ENCODE results near the gene OR2D3. TPM values are rescaled to one million over a fixed set of nuclear protein-coding genes. Genes with fewer than 3 reads are reported as not detected.

The OR2D3 gene
- total RNA-seq, 1 donor from 2014 or later: not detected

DNA sequence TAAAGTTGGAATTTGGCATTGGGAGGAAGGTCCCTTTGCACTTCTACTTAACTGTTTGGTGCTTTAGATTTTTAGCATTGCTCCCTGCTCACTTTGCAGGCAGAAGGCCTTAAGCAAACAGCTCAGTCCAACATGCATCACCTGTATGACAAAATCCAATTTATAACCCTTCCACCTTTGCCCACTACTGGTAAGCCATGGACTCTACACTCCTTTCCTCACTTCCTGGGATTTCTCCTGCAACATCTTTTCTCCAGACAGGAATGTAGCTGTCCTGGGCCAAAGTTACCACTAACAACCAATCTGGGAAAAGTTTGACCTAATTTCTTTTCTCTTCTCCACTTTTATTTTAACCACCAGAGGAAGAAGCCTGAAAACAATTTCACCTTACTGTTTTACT lies 26.7 kb upstream of the OR2D3 start:
- Histone ChIP-seq H2AFZ (replicated peaks) (no peak overlapping the region), H3K27me3 (no peaks in the 10 kb centered on the region), H3K4me3 (no peak overlapping the region), H3K4me2 (no peak overlapping the region), H3K4me1 (no peaks in the 10 kb centered on the region), H3F3A (ENCODE audit: low read depth) (no peaks in the 10 kb centered on the region), H3K9ac (no peak overlapping the region), H3K9me3 (ENCODE audit: low read depth) (no peaks in the 10 kb centered on the region), H3K79me2 (ENCODE audit: low read depth) (no peaks in the 10 kb centered on the region), H3K36me3 (no peaks in the 10 kb centered on the region), H3K27ac (no peak overlapping the region), H4K20me1 (ENCODE audit: low read depth) (no peaks in the 10 kb centered on the region)
- no peak for TF ChIP-seq EZH2 (IDR thresholded peaks at IDR 0.05)
- TF ChIP-seq, protein P1, sequence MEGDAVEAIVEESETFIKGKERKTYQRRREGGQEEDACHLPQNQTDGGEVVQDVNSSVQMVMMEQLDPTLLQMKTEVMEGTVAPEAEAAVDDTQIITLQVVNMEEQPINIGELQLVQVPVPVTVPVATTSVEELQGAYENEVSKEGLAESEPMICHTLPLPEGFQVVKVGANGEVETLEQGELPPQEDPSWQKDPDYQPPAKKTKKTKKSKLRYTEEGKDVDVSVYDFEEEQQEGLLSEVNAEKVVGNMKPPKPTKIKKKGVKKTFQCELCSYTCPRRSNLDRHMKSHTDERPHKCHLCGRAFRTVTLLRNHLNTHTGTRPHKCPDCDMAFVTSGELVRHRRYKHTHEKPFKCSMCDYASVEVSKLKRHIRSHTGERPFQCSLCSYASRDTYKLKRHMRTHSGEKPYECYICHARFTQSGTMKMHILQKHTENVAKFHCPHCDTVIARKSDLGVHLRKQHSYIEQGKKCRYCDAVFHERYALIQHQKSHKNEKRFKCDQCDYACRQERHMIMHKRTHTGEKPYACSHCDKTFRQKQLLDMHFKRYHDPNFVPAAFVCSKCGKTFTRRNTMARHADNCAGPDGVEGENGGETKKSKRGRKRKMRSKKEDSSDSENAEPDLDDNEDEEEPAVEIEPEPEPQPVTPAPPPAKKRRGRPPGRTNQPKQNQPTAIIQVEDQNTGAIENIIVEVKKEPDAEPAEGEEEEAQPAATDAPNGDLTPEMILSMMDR (IDR thresholded peaks at IDR 0.05): peak; percentile 7
- Mint-ChIP-seq H3K27ac (no peak overlapping the region), H3K4me3 (no peak overlapping the region), H3K9me3 (no peaks in the 10 kb centered on the region), H3K4me1 (no peaks in the 10 kb centered on the region), H3K36me3 (no peaks in the 10 kb centered on the region), H3K27me3 (ENCODE audit: insufficient read depth, low read depth) (no peaks in the 10 kb centered on the region)
- no peak for DNase-seq (ENCODE audit: low spot score)

DNA sequence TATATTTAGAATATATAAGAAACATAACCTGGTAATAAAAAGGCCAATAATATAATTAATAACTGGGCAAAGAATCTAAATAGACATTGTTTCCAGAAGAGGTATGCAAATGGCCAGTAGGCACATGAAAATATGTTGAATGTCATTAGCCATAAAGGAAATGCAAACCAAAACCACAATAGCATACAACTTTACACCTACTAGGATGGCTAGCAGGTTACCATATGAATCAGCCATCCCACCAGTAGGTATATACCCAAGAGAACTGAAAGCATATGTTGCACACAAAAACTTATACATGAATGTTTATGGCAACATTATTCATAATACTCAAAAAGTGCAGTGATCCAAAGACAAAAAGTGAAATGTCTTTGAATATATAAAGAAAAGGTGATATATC lies 25.8 kb upstream of the OR2D3 start:
- Mint-ChIP-seq H3K4me1 (no peaks in the 10 kb centered on the region), H3K9me3 (no peaks in the 10 kb centered on the region)

DNA sequence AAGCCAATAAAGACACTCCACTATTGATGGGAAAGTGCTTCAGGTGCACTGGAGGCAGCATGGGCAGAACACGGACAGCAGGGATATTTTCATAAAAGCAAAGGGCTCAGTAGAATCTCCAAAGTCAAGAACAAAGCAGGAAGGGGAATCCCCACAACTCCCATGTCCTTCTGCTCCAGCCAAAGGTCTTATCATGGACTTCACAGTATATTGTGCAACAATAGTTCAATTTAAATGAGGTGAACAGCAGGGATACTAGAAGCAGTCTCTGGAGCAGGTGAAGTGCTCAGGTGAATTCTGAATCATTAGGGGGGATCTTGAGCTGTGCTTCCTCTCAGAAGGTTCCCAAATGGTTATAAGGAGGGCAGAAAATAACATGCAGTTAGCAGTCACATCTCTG lies 21.9 kb upstream of the OR2D3 start:
- Histone ChIP-seq H3K4me3 (no peak overlapping the region), H3K79me2 (ENCODE audit: low read depth) (no peaks in the 10 kb centered on the region), H4K20me1 (ENCODE audit: low read depth) (no peaks in the 10 kb centered on the region), H3K27me3 (no peaks in the 10 kb centered on the region), H3K27ac (no peak overlapping the region), H3K9ac (no peak overlapping the region), H3K9me3 (ENCODE audit: low read depth) (peaks cover 3% of the 10 kb centered on the region), H3K36me3 (no peaks in the 10 kb centered on the region), H3K4me1 (no peaks in the 10 kb centered on the region), H3K4me2 (no peak overlapping the region), H3F3A (ENCODE audit: low read depth) (no peaks in the 10 kb centered on the region), H2AFZ (replicated peaks) (no peak overlapping the region)
- Mint-ChIP-seq H3K27me3 (ENCODE audit: insufficient read depth, low read depth) (no peaks in the 10 kb centered on the region), H3K4me1 (no peaks in the 10 kb centered on the region), H3K4me3 (no peak overlapping the region), H3K36me3 (no peaks in the 10 kb centered on the region), H3K27ac (no peak overlapping the region), H3K9me3 (no peaks in the 10 kb centered on the region)
- no peak for DNase-seq (ENCODE audit: low spot score)
- TF ChIP-seq, protein P1 (IDR thresholded peaks at IDR 0.05): no peak
- no peak for TF ChIP-seq EZH2phosphoT487 (IDR thresholded peaks at IDR 0.05)
- no peak for TF ChIP-seq EZH2 (IDR thresholded peaks at IDR 0.05)

More for the DNA sequence above, 25.8 kb upstream of the OR2D3 start:
- Histone ChIP-seq H3K4me2 (no peak overlapping the region), H3K27me3 (no peaks in the 10 kb centered on the region), H3K4me1 (no peaks in the 10 kb centered on the region), H4K20me1 (ENCODE audit: low read depth) (no peaks in the 10 kb centered on the region), H3K9ac (no peak overlapping the region), H3K79me2 (ENCODE audit: low read depth) (no peaks in the 10 kb centered on the region), H3F3A (ENCODE audit: low read depth) (no peaks in the 10 kb centered on the region), H2AFZ (replicated peaks) (no peak overlapping the region), H3K4me3 (no peak overlapping the region), H3K36me3 (no peaks in the 10 kb centered on the region), H3K9me3 (ENCODE audit: low read depth) (no peaks in the 10 kb centered on the region), H3K27ac (no peak overlapping the region)
- Mint-ChIP-seq H3K27ac (no peak overlapping the region), H3K27me3 (ENCODE audit: insufficient read depth, low read depth) (no peaks in the 10 kb centered on the region), H3K36me3 (no peaks in the 10 kb centered on the region), H3K4me3 (no peak overlapping the region)
- DNase-seq (ENCODE audit: low spot score): no peak
- TF ChIP-seq EZH2 (IDR thresholded peaks at IDR 0.05) (no peak), EZH2phosphoT487 (IDR thresholded peaks at IDR 0.05) (no peak)
- TF ChIP-seq, protein P1 (IDR thresholded peaks at IDR 0.05): no peak
